Suprapubic skin (tissue), 4 donors: ENCODE data around the gene DNAJC28.
"Not testable (repeated sequence)": the region's sequence is repeated elsewhere in the genome, so short reads cannot be mapped to it uniquely, and the experiment has no call there.

Source experiments
- POLR2A ChIP-seq, 2 donors: fragments of 450-650 bp; IDR thresholded peaks; one replicate each; pipeline ENCODE4 v1.6.1; 2017; ENCODE audit warnings: antibody characterized with exemption in 2 of 2, mild to moderate bottlenecking in 2 of 2, moderate library complexity in 2 of 2
- POLR2AphosphoS5 ChIP-seq, 3 donors: sonication (generic); formaldehyde crosslinking; IDR thresholded peaks; one replicate each; pipeline ENCODE4 v1.6.1; 2017; ENCODE audit warnings: antibody characterized with exemption in 3 of 3
- TF ChIP-seq, protein P1 (sequence below), 2 donors: fragments of 200-600 bp in 1 of 2; fragments of 450-650 bp in 1 of 2; sonication (generic) in 1 of 2; IDR thresholded peaks; one replicate each; pipeline ENCODE4 v1.5.1; 2016 to 2019; ENCODE audit warnings: antibody characterized with exemption in 2 of 2, mild to moderate bottlenecking in 1 of 2, moderate library complexity in 1 of 2

DNA sequence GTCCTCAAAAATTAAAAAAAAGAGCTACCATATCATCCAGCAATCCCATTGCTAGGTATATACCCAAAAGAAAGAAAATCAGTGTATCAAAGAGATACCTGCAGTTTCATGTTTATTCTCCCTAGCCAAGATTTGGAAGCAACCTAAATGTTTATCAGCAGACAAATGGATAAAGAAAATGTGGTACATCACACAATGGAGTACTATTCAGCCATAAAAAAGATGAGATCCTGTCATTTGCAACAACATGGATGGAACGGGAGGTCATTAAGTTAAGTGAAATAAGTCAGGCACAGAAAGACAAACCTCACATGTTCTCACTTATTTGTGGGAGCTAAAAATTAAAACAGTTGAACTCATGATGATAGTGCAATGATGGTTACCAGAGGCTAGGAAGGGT, 15.5 kb upstream of the DNAJC28 start:
- TF ChIP-seq, protein P1, sequence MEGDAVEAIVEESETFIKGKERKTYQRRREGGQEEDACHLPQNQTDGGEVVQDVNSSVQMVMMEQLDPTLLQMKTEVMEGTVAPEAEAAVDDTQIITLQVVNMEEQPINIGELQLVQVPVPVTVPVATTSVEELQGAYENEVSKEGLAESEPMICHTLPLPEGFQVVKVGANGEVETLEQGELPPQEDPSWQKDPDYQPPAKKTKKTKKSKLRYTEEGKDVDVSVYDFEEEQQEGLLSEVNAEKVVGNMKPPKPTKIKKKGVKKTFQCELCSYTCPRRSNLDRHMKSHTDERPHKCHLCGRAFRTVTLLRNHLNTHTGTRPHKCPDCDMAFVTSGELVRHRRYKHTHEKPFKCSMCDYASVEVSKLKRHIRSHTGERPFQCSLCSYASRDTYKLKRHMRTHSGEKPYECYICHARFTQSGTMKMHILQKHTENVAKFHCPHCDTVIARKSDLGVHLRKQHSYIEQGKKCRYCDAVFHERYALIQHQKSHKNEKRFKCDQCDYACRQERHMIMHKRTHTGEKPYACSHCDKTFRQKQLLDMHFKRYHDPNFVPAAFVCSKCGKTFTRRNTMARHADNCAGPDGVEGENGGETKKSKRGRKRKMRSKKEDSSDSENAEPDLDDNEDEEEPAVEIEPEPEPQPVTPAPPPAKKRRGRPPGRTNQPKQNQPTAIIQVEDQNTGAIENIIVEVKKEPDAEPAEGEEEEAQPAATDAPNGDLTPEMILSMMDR (IDR thresholded peaks at IDR 0.05) = not testable (repeated sequence)
- not testable (repeated sequence) for TF ChIP-seq POLR2A, POLR2AphosphoS5 (IDR thresholded peaks at IDR 0.05)
